Activated CD8-positive, alpha-beta T cell treated with anti-CD3 and anti-CD28 coated beads for 36 hours (primary cell): ENCODE measurements around the gene RBBP8NL. TPM values are rescaled to one million over a fixed set of nuclear protein-coding genes. Genes with fewer than 3 reads are reported as not detected.

Experiments
- ATAC-seq: fragments of 200-7000 bp; cut with Tn5 transposase; one replicate; pipeline ENCODE4 v1.10.0; 2021; ENCODE audit warnings: mild to moderate bottlenecking, moderate library complexity
- CTCF ChIA-PET: fragments of 350-600 bp; sonication (Branson Sonifier 250); formaldehyde crosslinking; loops from one replicate; lab custom pipeline; 2021; ENCODE audit warnings: antibody characterized with exemption; lab: Charles Lee
- POLR2A ChIA-PET: fragments of 350-600 bp; sonication (Branson Sonifier 250); formaldehyde crosslinking; loops from one replicate; lab custom pipeline; 2021; ENCODE audit warnings: antibody characterized with exemption; lab: Charles Lee
- DNase-seq: peaks from one replicate; pipeline ENCODE4 v3.0.0-alpha.2; 2020
- H3K27ac Mint-ChIP-seq: one replicate; pipeline ENCODE4 v1.8.0; 2021; ENCODE audit warnings: mild to moderate bottlenecking, mixed read lengths
- H3K27me3 Mint-ChIP-seq: one replicate; pipeline ENCODE4 v1.8.0; 2021; ENCODE audit warnings: mixed read lengths
- H3K36me3 Mint-ChIP-seq: one replicate; pipeline ENCODE4 v1.8.0; 2021; ENCODE audit warnings: low read depth, mixed read lengths
- H3K4me1 Mint-ChIP-seq: one replicate; pipeline ENCODE4 v1.8.0; 2021; ENCODE audit warnings: low read depth, mixed read lengths
- H3K4me3 Mint-ChIP-seq: one replicate; pipeline ENCODE4 v1.8.0; 2021; ENCODE audit warnings: mild to moderate bottlenecking, moderate library complexity, mixed read lengths
- H3K9me3 Mint-ChIP-seq: one replicate; pipeline ENCODE4 v1.8.0; 2021; ENCODE audit warnings: mixed read lengths
- CTCF ChIP-seq: fragments of 200-600 bp; IDR thresholded peaks from one replicate; pipeline ENCODE4 v1.8.0; 2022; ENCODE audit warnings: antibody characterized with exemption, mild to moderate bottlenecking
- intact Hi-C: fragments of 100-400 bp; cut with micrococcal nuclease; formaldehyde crosslinking; loops from one replicate; pipeline ENCODE4 v1.10.0; 2022
- total RNA-seq, 2 experiments: library from RNA; stranded (reverse); gene quantifications; one replicate each; pipeline ENCODE4 v1.2.3, GENCODE V29; 2021

Gene RBBP8NL
- total RNA-seq, 2 experiments from 2014 or later = not detected

DNA sequence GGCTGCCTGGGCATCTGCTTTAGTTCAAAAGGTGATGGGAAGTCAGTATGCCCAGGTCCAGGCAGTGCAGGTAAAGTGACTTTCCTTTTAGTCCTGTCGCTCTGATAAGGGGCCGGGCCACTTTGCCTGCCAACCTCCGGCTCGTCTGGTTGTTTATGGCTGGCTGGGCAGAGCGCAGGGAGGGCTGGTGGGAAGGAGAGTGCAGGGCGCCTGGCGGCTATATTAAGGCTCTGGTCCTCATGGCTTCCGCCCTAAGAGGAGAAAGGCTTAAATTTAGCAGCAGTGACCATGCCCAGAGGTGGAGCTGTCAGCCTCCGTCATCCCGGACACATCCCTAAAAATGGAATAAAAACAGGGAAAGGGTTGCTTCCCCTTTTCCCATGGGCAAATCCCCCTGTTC is 33.8 kb upstream of the RBBP8NL start:
- Mint-ChIP-seq H3K27me3 (peaks cover 2% of the 10 kb centered on the region), H3K4me3 (no peak overlapping the region), H3K9me3 (no peaks in the 10 kb centered on the region), H3K27ac (no peak overlapping the region), H3K4me1 (no peaks in the 10 kb centered on the region), H3K36me3 (no peaks in the 10 kb centered on the region)
- ChIA-PET POLR2A (no interaction called here), CTCF (no interaction called here)
- no peak for ATAC-seq
- DNase-seq = no peak
- intact Hi-C loops = no loop called here
- TF ChIP-seq CTCF = no peak

DNA sequence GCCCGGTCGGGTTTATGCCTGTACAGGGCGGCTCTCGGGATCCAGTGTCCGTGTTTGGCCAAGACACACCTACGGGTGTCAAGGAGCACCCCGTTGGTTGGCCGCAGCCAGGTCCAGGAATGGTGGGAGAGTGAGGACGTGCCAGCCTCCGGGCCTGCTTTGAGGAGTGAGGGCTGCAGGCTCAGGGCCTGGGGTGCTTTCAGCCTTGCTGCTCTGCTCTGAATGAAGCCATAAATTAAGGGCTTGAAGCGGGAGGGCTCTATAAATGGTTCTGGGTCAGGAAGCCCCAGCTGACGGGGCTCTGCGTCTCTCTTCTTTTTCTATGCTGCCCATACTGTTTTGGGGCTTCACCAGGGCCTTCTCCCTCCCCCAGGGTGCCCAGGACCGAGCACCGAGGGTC is 33.3 kb upstream of the RBBP8NL start:
- Mint-ChIP-seq H3K27ac (no peak overlapping the region), H3K9me3 (no peaks in the 10 kb centered on the region), H3K4me3 (no peak overlapping the region), H3K4me1 (no peaks in the 10 kb centered on the region), H3K27me3 (peaks cover 3% of the 10 kb centered on the region), H3K36me3 (no peaks in the 10 kb centered on the region)
- intact Hi-C loops = no loop called here
- ATAC-seq (no peak), DNase-seq (no peak)
- ChIA-PET CTCF (no interaction called here), POLR2A (no interaction called here)
- no peak for TF ChIP-seq CTCF

GRCh38 chr20:62459488-62459887 is 32.1 kb upstream of the RBBP8NL start:
- POLR2A ChIA-PET = no interaction called here
- Mint-ChIP-seq H3K4me3 (no peak overlapping the region), H3K27me3 (peaks cover 5% of the 10 kb centered on the region), H3K4me1 (no peaks in the 10 kb centered on the region), H3K9me3 (no peaks in the 10 kb centered on the region), H3K27ac (no peak overlapping the region), H3K36me3 (no peaks in the 10 kb centered on the region)
- no peak for TF ChIP-seq CTCF
- intact Hi-C loops = no loop called here
- ATAC-seq (no peak), DNase-seq (no peak)
- CTCF ChIA-PET = no interaction called here

DNA sequence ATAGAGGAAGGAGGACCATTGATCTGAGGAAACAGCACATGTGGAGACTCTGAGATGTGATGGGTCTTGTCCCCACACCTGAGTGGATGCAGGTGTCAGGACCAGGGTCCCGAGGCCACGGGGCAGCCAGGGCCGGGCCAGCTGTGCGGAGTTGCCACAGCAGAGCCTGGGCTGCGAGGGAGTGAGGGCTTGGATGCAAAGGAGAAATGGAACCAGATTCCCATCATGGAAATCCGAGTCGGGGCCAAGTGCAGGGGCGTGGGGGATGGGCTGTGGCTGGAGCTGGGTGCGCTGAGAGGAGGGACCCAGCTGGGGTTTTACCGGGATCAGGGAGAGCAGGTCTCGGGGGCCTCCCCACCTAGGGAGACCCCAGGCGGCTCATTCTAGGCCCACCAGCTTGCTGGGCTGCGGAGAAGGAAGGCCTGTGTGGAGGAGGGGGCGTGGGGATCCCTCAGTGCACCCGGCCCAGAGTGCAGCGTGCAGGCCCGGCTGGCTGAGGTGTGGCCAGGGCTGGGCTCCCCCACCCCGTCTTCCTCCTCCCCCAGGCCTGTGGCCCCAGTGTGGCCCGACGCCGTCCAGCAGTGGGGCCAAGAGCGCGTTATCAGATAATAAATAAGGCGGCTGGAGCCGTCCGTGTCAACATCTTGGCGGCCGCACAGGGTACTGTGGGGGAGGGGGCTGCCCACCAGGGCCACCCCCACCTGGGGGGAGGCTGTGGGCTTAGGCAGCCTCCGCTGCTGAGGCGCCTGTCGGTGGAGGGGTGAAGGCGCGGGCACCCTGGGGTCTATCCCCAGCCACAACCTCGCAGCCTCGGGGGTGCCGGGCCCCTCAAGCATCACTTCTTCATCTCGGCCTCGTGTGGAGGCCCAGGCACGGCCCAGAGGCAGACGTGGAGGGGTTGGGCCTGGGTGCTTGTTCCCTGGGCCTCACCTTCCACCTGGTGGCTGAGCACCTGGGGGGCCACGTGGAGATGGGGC is 31.2 kb upstream of the RBBP8NL start:
- Mint-ChIP-seq H3K9me3 (no peaks in the 10 kb centered on the region), H3K4me1 (no peaks in the 10 kb centered on the region), H3K36me3 (no peaks in the 10 kb centered on the region), H3K27me3 (peaks cover 5% of the 10 kb centered on the region), H3K27ac (no peak overlapping the region), H3K4me3 (no peak overlapping the region)
- DNase-seq = no peak
- intact Hi-C loops = no loop called here
- no peak for ATAC-seq
- TF ChIP-seq CTCF = no peak
- POLR2A ChIA-PET = no interaction called here
- CTCF ChIA-PET = no interaction called here

DNA sequence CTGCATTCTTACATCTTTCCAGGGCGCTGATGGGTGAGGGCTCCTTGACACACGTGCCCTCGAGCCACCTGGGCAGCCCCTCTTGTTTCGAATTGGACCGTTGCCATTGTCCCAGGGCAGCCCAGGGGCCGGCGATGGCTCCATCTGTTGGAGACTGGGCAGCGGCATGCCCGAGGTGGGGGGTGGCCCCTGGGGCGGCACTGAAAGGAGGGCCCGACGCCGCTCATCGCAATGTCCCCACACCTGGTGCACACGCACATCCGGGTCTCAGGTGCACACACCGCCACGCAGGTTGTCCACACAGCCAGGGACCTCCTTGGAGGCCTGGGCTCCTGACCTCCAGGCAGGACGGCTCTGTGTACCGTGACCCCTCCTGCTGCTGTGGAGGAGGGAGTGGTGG is 30.5 kb upstream of the RBBP8NL start:
- no peak for DNase-seq
- no peak for TF ChIP-seq CTCF
- Mint-ChIP-seq H3K36me3 (no peaks in the 10 kb centered on the region), H3K4me3 (no peak overlapping the region), H3K27me3 (peaks cover 5% of the 10 kb centered on the region), H3K4me1 (no peaks in the 10 kb centered on the region), H3K9me3 (no peaks in the 10 kb centered on the region), H3K27ac (no peak overlapping the region)
- POLR2A ChIA-PET = no interaction called here
- CTCF ChIA-PET = no interaction called here
- intact Hi-C loops = no loop called here
- no peak for ATAC-seq
